Stimulated activated CD8-positive, alpha-beta memory T cell treated with anti-CD3 and anti-CD28 coated beads, Interleukin-4, amount 100 ng/mL, for 24 hours (primary cell): Measurements from ENCODE around the gene ADGRL2.
"Not testable (repeated sequence)": the region's sequence is repeated elsewhere in the genome, so short reads cannot be mapped to it uniquely, and the experiment has no call there.

Experiments used
- DNase-seq: peaks from one replicate; pipeline ENCODE4 v3.0.0-alpha.2; 2020; ENCODE audit warnings: low read depth

ADGRL2 gene

GRCh38 chr1:81848880-81849682 lies 48.3 kb downstream of the ADGRL2 start:
- DNase-seq, result no peak

GRCh38 chr1:81850031-81850430 lies 49.3 kb downstream of the ADGRL2 start:
- no peak for DNase-seq

- DNase-seq, result no peak
Measured at GRCh38 chr1:81850495-81850894, 49.8 kb downstream of the ADGRL2 start.

GRCh38 chr1:81851217-81851616 lies 50.5 kb downstream of the ADGRL2 start:
- DNase-seq, result no peak

GRCh38 chr1:81852961-81853360 lies 52.2 kb downstream of the ADGRL2 start:
- no peak for DNase-seq

- no peak for DNase-seq
Measured at GRCh38 chr1:81867235-81867634, 66.5 kb downstream of the ADGRL2 start.

GRCh38 chr1:81869307-81869706 lies 68.6 kb downstream of the ADGRL2 start:
- no peak for DNase-seq

GRCh38 chr1:81871091-81871490 lies 70.4 kb downstream of the ADGRL2 start:
- not testable (repeated sequence) for DNase-seq

GRCh38 chr1:81873946-81874345 lies 73.2 kb downstream of the ADGRL2 start:
- no peak for DNase-seq

GRCh38 chr1:81874461-81874860 lies 73.7 kb downstream of the ADGRL2 start:
- no peak for DNase-seq

GRCh38 chr1:81874940-81875339 lies 74.2 kb downstream of the ADGRL2 start:
- DNase-seq, result no peak

GRCh38 chr1:81876901-81877733 lies 76.4 kb downstream of the ADGRL2 start:
- DNase-seq, result no peak

GRCh38 chr1:81877940-81878339 lies 77.2 kb downstream of the ADGRL2 start:
- DNase-seq, result no peak

- DNase-seq, result no peak
Measured at GRCh38 chr1:81878538-81878937, 77.8 kb downstream of the ADGRL2 start.

- no peak for DNase-seq
Measured at GRCh38 chr1:81880781-81881180, 80.0 kb downstream of the ADGRL2 start.

GRCh38 chr1:81885291-81885690 lies 84.6 kb downstream of the ADGRL2 start:
- no peak for DNase-seq

- not testable (repeated sequence) for DNase-seq
Measured at GRCh38 chr1:81886292-81886691, 85.6 kb downstream of the ADGRL2 start.

- DNase-seq, result no peak
Measured at GRCh38 chr1:81887421-81888144, 86.8 kb downstream of the ADGRL2 start.

- DNase-seq, result no peak
Measured at GRCh38 chr1:81889166-81889565, 88.4 kb downstream of the ADGRL2 start.

- DNase-seq, result no peak
Measured at GRCh38 chr1:81894867-81895266, 94.1 kb downstream of the ADGRL2 start.

GRCh38 chr1:81899214-81899821 lies 98.6 kb downstream of the ADGRL2 start:
- no peak for DNase-seq

GRCh38 chr1:81907575-81907974 lies 106.8 kb downstream of the ADGRL2 start:
- DNase-seq, result no peak
